ENCODE data around the gene CFAP74.

Gene CFAP74

DNA sequence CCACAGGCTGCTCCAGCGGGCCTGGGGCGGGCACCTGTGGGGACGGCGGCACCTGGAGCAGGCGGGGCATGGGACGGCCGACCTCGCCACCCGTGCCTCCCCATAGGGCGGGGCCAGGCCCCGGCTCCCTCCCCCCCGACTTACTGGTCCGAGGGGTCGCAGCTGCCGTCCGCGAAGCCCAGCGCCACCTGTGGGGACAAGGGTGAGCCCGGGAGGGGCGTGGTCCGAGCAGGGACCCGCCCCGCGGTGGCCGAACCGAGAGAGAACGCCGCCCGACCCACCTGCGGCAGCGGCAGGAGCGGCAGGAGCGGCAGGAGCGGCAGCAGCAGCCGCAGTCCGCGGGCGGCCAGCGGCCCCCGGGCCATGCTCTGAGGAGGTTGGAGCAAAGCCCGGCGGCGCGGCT is 84.7 kb downstream of the CFAP74 start, which contains the start of gene TMEM52:
Gene TMEM52 (minus strand): TSS at position 379 of the 403 bp plus-strand sequence. CDS start 14 bp downstream, at position 365.
- no peak for DNase-seq (ENCODE audit: low read depth in 1 of 2, low spot score in 1 of 2)

GRCh38 chr1:1917995-1918900 is 85.3 kb downstream of the CFAP74 start:
- no peak for DNase-seq (ENCODE audit: low read depth in 1 of 2, low spot score in 1 of 2)

- DNase-seq (ENCODE audit: low read depth in 1 of 2, low spot score in 1 of 2), result no peak
Measured at GRCh38 chr1:1917304-1917976, 86.1 kb downstream of the CFAP74 start.

GRCh38 chr1:1916851-1917251 is 86.7 kb downstream of the CFAP74 start:
- no peak for DNase-seq (ENCODE audit: low read depth in 1 of 2, low spot score in 1 of 2)

GRCh38 chr1:1915911-1916840 is 87.4 kb downstream of the CFAP74 start:
- DNase-seq (ENCODE audit: low read depth in 1 of 2, low spot score in 1 of 2), result no peak

DNA sequence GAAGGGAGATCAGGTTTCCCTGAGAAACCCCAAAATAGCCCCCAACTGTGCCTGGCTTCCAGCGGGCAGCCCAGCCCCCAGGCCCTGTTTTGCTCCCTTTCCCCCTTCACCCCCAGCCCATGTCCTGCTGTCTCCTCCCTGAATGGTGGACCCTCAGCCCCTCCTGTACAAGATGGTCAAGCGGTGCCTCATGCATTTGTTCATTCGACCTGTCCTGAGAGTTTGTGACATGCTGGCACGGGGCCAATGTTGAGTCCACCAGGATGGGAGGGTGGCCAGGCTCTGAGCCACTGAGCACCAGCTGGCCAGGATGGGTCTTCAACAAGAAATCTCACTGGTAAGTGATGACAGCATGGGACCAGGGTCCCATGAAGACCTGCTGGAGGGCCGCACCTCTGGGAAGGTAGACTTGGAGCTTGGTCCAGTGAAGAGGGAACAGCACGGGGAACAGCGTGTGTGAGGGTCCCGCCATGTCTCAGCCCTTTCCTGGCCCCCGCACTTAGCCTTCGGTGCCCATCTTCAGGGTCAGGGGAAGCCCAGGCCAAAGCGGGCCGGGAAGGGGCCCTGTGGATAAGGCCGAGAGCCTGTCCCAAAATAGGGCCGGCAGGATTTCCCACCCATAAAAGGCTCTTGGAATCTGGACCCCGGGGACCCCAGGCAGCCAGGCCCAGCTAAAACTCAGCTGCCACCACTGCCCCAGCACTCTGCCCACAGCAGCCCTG is 88.5 kb downstream of the CFAP74 start, which contains the start of gene CALML6:
Gene CALML6 (plus strand): TSS at position 290 of the 722 bp plus-strand sequence. CDS start 21 bp downstream, at position 311.
- DNase-seq (ENCODE audit: low read depth in 1 of 2, low spot score in 1 of 2), result no peak

GRCh38 chr1:1914101-1914970 is 89.2 kb downstream of the CFAP74 start:
- no peak for DNase-seq (ENCODE audit: low read depth in 1 of 2, low spot score in 1 of 2)

DNA sequence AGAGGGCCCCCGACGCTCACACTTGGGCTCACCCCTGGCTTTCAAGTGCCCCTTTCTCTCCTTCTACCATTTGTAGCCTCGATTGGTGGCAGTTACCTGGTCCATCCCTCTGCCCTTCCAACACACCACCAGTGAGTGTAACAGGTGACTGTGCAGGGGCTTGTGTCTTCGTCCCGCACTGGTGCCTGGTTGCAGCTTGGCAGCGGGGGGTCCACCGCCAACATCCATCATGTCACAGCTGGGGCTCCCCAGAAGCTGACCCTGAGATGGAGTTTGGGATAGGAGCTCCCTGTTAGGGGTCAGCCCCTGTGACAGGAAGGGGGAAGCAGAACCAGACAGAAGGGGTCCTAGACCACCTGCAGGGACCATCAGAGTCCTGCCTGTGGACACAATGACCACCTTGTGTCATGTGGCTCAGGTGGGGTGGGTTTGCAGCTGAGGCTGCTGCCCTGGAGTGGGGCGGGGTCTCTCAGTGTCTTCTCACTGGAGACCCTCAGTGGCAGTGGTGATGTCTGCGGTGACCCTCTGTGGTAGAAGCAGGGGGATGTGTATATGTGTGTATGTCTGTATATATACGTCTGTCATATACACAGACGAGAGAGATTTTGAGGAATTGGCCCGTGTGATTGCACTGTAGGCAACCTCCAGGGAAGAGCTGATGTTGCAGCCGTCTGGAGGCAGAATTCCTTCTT is 92.1 kb downstream of the CFAP74 start:
- DNase-seq (ENCODE audit: low read depth in 1 of 2, low spot score in 1 of 2), result no peak

DNA sequence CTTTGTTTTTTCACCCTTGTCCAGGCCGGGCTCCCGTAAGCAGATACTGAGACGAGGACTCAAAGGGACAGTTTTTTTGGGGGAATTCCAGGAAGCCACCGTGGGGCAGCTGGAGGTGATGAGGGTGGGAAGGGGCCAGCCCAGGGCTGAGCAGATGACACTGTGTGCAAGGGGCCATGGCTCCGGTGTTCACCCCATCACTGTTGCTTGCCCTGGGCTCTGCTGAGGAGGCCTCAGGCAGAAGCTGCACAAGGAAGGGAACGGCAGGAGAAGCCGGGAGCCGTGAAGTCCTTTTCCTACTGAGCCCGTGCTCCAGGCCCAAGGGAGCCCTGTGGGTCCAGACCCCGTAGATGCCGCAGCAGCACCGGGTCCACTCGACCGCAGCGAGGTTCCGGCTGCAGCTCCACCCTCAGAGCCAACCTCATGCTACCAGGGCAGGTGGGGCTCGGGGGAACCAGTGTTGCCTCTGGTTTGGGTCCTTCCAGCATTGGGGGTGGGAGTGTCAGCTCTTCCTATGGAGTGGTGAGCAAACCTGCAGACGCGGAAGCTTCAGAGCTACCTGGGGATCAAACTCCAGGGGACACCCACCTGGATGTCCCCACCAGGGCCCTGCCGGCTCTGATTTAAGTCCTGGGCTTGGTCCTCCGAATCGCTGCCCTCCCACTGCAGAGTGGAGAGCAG is 92.8 kb downstream of the CFAP74 start:
- no peak for DNase-seq (ENCODE audit: low read depth in 1 of 2, low spot score in 1 of 2)

DNA sequence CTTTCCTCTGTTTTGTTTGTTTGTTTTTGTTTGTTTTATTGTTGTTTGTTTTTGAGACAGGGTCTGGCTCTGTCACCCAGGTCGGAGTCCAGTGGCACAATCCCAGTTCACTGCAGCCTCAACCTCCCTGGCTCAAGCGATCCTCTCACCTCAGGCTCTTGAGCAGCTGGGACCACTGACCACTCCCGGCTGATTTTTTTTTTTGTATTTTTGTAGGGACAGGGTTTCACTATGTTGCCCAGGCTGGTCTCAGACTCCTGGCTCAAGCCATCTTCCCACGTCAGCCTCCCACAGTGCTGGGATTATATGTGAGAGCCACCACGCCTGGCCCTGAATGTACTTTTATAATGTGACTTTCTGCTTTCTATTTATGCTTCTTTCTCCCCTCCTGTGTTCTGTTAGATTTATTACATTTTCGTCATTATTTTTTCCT is 93.5 kb downstream of the CFAP74 start:
- DNase-seq (ENCODE audit: low read depth in 1 of 2, low spot score in 1 of 2), result no peak

- no peak for DNase-seq (ENCODE audit: low read depth in 1 of 2, low spot score in 1 of 2)
Measured at GRCh38 chr1:1908506-1908791, 95.1 kb downstream of the CFAP74 start.

DNA sequence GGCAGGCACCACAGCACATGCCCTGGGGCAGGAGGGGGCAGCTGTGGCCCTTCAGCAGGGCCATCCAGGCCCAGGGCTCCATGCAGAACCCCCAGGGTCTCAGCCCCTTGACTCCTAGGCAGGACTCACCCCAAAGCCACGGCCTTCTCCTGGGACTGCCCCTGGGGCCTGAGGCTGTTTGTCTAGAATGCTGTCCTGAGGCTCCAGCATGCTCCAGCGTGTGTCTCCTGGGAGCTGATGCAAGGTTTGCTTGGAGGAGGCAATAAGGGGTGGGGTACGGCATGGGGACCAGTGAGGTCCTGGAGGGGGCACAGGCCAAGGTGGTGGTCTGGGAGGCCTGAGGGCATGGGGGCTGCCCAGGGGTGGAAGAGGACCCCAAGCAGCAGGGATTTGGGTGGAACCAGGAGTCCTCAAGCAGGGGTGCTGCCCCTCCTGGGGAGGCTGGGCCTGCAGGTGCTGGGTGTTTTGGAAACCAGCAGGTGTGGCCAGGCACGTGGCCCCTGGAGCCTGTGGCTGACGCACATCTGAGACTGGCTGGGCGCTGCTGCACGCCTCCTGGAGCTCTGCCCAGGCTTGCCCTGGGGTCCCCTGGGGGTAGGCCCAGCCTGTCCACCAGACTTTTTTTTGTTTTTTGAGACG is 96.4 kb downstream of the CFAP74 start:
- DNase-seq (ENCODE audit: low read depth in 1 of 2, low spot score in 1 of 2), result no peak

DNA sequence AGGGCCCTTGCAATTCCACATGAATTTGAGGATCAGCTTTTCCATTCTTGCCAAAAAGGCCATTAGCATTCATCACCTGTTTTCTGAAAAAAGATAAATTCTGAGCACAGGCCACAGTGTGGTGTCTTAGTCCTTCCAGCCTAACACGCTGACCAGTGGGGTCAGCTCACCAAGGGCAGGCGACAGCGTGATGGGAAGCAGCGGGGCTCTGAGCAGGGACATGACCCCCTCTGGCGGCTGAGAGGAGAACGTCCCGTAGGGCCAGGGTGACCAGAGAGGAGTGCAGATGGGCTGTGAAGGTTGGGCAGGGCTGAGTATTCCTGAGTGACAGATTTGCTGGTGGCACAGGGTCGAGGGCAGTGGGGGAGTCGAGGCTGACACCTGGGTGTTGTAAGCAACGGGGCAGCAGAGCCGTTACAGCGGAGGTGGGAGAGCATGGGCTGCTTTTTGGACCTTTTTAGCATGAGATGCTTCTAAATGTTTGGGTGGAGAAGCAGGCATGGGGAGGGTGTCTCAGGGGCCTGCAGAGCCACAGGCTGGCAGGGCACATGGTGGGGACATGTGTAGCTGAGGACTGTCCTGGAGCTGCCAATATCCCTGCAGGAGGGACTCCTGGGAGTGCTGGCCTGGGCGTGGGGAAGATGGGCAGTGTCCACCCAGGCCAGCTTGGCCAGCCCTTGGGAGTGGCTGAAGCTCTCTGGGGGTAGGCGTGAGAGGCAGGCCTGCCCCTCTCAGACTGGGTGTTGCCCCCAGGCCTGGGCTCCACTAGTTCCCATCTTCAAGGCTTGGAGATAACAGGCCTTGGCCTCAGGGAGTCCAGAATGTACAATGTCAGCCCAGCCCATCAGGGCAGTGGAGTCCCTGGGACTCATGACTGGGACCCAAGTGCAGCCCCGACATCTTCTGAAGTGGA is 97.1 kb downstream of the CFAP74 start:
- peak; percentile 39 to 50 for DNase-seq (ENCODE audit: low read depth in 1 of 2, low spot score in 1 of 2)

DNA sequence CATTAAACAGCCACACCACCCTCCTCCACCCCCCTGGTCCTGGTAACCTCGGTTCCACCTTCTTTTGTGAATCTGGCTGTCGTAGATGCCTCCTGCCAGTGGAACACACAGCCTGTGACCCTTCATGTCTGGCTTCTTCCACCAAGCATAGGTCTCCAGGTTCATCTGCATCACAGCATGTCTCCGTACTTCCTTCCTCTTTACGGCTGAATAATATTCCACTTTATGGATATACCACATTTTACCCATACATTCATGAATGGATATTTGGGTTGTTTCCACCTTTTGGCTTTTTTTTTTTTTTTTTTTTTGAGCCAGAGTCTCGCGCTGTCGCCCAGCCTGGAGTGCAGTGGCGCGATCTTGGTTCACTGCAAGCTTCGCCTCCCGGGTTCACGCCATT is 100.4 kb downstream of the CFAP74 start:
- no peak for DNase-seq (ENCODE audit: low read depth in 1 of 2, low spot score in 1 of 2)

DNA sequence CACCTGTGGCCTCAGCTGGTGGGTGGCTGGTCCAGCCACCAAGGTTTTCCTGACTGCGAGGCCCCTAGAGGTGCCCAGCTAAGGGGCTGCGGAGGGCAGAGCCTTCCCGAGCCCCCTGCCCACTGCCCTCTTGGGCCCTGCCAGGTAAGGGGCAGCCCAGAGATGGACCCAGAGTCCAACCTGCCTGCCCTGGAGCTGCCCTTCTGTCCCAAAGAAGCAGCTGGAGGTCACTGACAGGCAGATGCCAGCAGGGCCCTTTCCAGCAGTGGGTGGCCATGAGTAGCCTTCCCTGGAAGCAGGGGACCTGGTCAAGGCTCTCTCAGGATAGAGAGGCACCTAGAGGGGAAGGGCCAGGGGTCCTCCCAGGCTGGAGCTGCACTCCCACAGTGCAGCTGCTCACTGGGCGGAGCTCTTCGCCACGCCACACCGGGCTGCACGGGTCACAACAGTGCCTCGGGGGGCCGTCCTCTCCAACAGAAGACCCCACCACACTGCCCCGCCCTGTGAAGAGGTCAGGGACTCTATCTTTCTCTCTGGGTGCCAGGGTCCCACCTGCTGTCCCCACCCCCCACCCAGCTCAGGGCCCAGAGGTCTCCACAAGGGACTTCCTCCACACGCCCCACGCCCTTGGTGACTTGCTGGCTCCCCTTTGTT is 101.8 kb downstream of the CFAP74 start:
- DNase-seq (ENCODE audit: low read depth in 1 of 2, low spot score in 1 of 2), result no peak

GRCh38 chr1:1900883-1901640 is 102.5 kb downstream of the CFAP74 start:
- no peak for DNase-seq (ENCODE audit: low read depth in 1 of 2, low spot score in 1 of 2)
